OCI-LY1 (cell line): ENCODE measurements around the gene GIPC2.

Source experiments
- CTCF ChIP-seq: fragments of 200-600 bp; sonication (generic), shearing (Covaris generic); IDR thresholded peaks from 2 replicates; pipeline ENCODE4 v1.5.1; 2017; ENCODE audit warnings: mild to moderate bottlenecking, antibody characterized with exemption, low read length, moderate library complexity, mixed read lengths
- EZH2 ChIP-seq: fragments of 200-600 bp; sonication (generic), shearing (Covaris generic); IDR thresholded peaks from 2 replicates; pipeline ENCODE4 v1.8.0; 2017; ENCODE audit warnings: borderline replicate concordance, mixed run types, mild to moderate bottlenecking, antibody characterized with exemption, low read length, moderate library complexity, mixed read lengths

GRCh38 chr1:78113156-78113916 lies 67.6 kb downstream of the GIPC2 start:
- TF ChIP-seq CTCF: no peak
- TF ChIP-seq EZH2: no peak
